Suprapubic skin (tissue), 3 donors: Measurements from ENCODE around the gene URGCP.

Experiments used
- CTCF ChIP-seq, 2 donors: fragments of 200-600 bp in 1 of 2; fragments of 450-650 bp in 1 of 2; sonication (generic) in 1 of 2; IDR thresholded peaks; one replicate each; pipeline ENCODE4 v1.5.1; 2016 to 2019; ENCODE audit warnings: antibody characterized with exemption in 2 of 2, mild to moderate bottlenecking in 1 of 2, moderate library complexity in 1 of 2
- EP300 ChIP-seq: sonication (generic); formaldehyde crosslinking; IDR thresholded peaks from one replicate; pipeline ENCODE4 v1.6.1; 2017; ENCODE audit warnings: antibody characterized with exemption
- POLR2A ChIP-seq, 2 donors: fragments of 450-650 bp; IDR thresholded peaks; one replicate each; pipeline ENCODE4 v1.6.1; 2017; ENCODE audit warnings: antibody characterized with exemption in 2 of 2, mild to moderate bottlenecking in 2 of 2, moderate library complexity in 2 of 2

DNA sequence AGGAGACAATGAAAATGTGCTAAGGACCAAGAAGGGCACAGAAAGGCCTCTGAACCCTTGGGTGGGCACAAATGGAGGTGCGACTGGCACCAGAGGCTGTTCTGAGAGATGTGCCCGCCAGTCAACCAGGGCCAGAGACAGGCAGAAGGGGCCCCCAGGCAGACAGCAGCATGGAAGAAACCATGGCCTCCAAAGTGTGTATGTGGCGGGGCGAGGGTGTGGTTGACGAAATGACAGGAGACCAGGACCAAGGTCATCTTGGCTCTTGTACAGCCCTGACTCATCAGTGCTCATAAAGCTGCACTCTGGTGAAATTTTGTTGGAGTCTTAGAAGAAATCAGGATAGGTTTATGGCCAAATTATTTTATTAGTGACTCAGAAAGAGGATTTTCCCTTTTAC, 33.1 kb downstream of the URGCP start:
- peak in 1 of 2 donors; percentile 5 for TF ChIP-seq POLR2A (IDR thresholded peaks at IDR 0.05)
- TF ChIP-seq CTCF (IDR thresholded peaks at IDR 0.05): no peak
- no peak for TF ChIP-seq EP300
